Measurements from ENCODE around the gene CFAP299.

DNA sequence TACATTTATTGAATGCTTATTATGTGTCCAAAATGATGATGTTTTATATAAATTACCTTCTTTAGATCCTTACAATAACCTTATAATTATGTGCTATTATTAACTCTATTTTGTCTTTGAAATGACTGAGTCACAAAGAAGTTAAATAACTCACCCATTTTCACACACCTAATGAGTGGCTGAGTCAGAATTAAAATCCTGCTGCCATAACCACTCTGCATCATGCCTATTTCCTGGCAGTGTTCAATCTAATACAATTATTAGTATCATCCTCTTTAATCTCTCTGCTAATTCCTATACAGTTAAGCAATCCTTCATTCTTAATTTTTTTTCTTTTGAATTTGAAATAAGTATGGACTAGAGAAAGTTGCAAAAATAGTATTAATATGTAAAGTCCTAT, 342.9 kb downstream of the CFAP299 start:
- TF ChIP-seq, protein P1, sequence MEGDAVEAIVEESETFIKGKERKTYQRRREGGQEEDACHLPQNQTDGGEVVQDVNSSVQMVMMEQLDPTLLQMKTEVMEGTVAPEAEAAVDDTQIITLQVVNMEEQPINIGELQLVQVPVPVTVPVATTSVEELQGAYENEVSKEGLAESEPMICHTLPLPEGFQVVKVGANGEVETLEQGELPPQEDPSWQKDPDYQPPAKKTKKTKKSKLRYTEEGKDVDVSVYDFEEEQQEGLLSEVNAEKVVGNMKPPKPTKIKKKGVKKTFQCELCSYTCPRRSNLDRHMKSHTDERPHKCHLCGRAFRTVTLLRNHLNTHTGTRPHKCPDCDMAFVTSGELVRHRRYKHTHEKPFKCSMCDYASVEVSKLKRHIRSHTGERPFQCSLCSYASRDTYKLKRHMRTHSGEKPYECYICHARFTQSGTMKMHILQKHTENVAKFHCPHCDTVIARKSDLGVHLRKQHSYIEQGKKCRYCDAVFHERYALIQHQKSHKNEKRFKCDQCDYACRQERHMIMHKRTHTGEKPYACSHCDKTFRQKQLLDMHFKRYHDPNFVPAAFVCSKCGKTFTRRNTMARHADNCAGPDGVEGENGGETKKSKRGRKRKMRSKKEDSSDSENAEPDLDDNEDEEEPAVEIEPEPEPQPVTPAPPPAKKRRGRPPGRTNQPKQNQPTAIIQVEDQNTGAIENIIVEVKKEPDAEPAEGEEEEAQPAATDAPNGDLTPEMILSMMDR (IDR thresholded peaks at IDR 0.05), result no peak
- TF ChIP-seq EP300 (IDR thresholded peaks at IDR 0.05), result no peak

Measured in gastroesophageal sphincter (tissue), 3 donors.